NOMO-1 (cell line): Measurements from ENCODE around the gene SAMD5.

Source experiments
- DNase-seq, 2 experiments: peaks; one replicate each; lab custom pipeline; 2025; ENCODE audit not compliant: unreplicated experiment in 2 of 2; lab: John Stamatoyannopoulos, UW

The SAMD5 gene

GRCh38 chr6:147564556-147564955, 56.1 kb downstream of the SAMD5 start:
- DNase-seq, result no peak

- no peak for DNase-seq
These were observed 57.9 kb downstream of the SAMD5 start for GRCh38 chr6:147566244-147566898.

GRCh38 chr6:147567141-147567805, 58.8 kb downstream of the SAMD5 start:
- DNase-seq, result peak in 1 of 2 experiments; percentile 8

- DNase-seq, result no peak
These were observed 61.3 kb downstream of the SAMD5 start for GRCh38 chr6:147569788-147570187.

GRCh38 chr6:147570681-147571080, 62.2 kb downstream of the SAMD5 start:
- no peak for DNase-seq

GRCh38 chr6:147577488-147577887, 69.0 kb downstream of the SAMD5 start:
- no peak for DNase-seq

- DNase-seq, result no peak
These were observed 69.7 kb downstream of the SAMD5 start for GRCh38 chr6:147578159-147578558.

- DNase-seq, result no peak
These were observed 70.4 kb downstream of the SAMD5 start for GRCh38 chr6:147578883-147579282.

GRCh38 chr6:147579667-147580066, 71.2 kb downstream of the SAMD5 start:
- DNase-seq, result no peak

GRCh38 chr6:147582991-147583390, 74.5 kb downstream of the SAMD5 start:
- no peak for DNase-seq

GRCh38 chr6:147585256-147585655, 76.8 kb downstream of the SAMD5 start:
- DNase-seq, result no peak

- no peak for DNase-seq
These were observed 77.6 kb downstream of the SAMD5 start for GRCh38 chr6:147586044-147586443.

GRCh38 chr6:147587907-147588306, 79.4 kb downstream of the SAMD5 start:
- no peak for DNase-seq

- no peak for DNase-seq
These were observed 80.0 kb downstream of the SAMD5 start for GRCh38 chr6:147588469-147588868.

- DNase-seq, result no peak
These were observed 81.3 kb downstream of the SAMD5 start for GRCh38 chr6:147589739-147590250.

- no peak for DNase-seq
These were observed 87.5 kb downstream of the SAMD5 start for GRCh38 chr6:147595961-147596360.

GRCh38 chr6:147603392-147604081, 95.0 kb downstream of the SAMD5 start:
- DNase-seq, result no peak

GRCh38 chr6:147604373-147604772, 95.9 kb downstream of the SAMD5 start:
- DNase-seq, result no peak

GRCh38 chr6:147611992-147612391, 103.5 kb downstream of the SAMD5 start:
- DNase-seq, result no peak

- DNase-seq, result no peak
These were observed 106.0 kb downstream of the SAMD5 start for GRCh38 chr6:147614501-147614900.

- DNase-seq, result no peak
These were observed 107.4 kb downstream of the SAMD5 start for GRCh38 chr6:147615659-147616456.
